Upper lobe of left lung (tissue), 6 donors: Measurements from ENCODE around the gene FOXC2. TPM values are rescaled to one million over a fixed set of nuclear protein-coding genes. Genes with fewer than 3 reads are reported as not detected.

Experiments
- ATAC-seq, 2 donors: fragments of 200-7000 bp; cut with Tn5 transposase; one replicate each; pipeline ENCODE4 v1.9.1; 2022; ENCODE audit warnings: mild to moderate bottlenecking in 2 of 2, moderate library complexity in 2 of 2; ENCODE audit not compliant: low FRiP score in 2 of 2
- DNase-seq, 2 donors: peaks; one replicate each; pipeline ENCODE4 v3.0.0-alpha.2; 2019 to 2020
- H3K27ac ChIP-seq, 4 donors: fragments of 200-600 bp; sonication (generic); one replicate each; pipeline ENCODE4 v1.5.1; 2016 to 2019
- H3K27me3 ChIP-seq, 4 donors: fragments of 200-600 bp; sonication (generic); one replicate each; pipeline ENCODE4 v1.5.1; 2017 to 2019
- H3K36me3 ChIP-seq, 4 donors: fragments of 200-600 bp; sonication (generic); one replicate each; pipeline ENCODE4 v1.5.1; 2016 to 2019
- H3K4me1 ChIP-seq, 4 donors: fragments of 200-600 bp; sonication (generic); one replicate each; pipeline ENCODE4 v1.5.1; 2018 to 2019
- H3K4me3 ChIP-seq, 4 donors: fragments of 200-600 bp; sonication (generic); one replicate each; pipeline ENCODE4 v1.5.1; 2017 to 2019; ENCODE audit warnings: mild to moderate bottlenecking in 2 of 4, moderate library complexity in 1 of 4
- H3K9me3 ChIP-seq, 4 donors: fragments of 200-600 bp; sonication (generic); one replicate each; pipeline ENCODE4 v1.5.1; 2018 to 2019
- CTCF ChIP-seq, 6 experiments: fragments of 450-650 bp in 4 of 6; fragments of 200-600 bp in 2 of 6; sonication (generic) in 2 of 6; IDR thresholded peaks; one replicate each; pipeline ENCODE4 v1.5.1; 2016 to 2019; ENCODE audit warnings: antibody characterized with exemption in 6 of 6
- EP300 ChIP-seq, 4 donors: sonication (generic); formaldehyde crosslinking; IDR thresholded peaks; one replicate each; pipeline ENCODE4 v1.5.1; 2017; ENCODE audit warnings: antibody characterized with exemption in 4 of 4, control low read depth in 2 of 4
- POLR2A ChIP-seq, 4 donors: fragments of 450-650 bp; IDR thresholded peaks; one replicate each; pipeline ENCODE4 v1.5.1; 2016 to 2017; ENCODE audit warnings: antibody characterized with exemption in 4 of 4, mild to moderate bottlenecking in 2 of 4
- POLR2AphosphoS5 ChIP-seq, 2 donors: sonication (generic); formaldehyde crosslinking; IDR thresholded peaks; one replicate each; pipeline ENCODE4 v1.5.1; 2017; ENCODE audit warnings: antibody characterized with exemption in 2 of 2
- WGBS, 2 donors: methylation state at CpG; one replicate each; pipeline ENCODE4 v1.1.5; 2017 to 2018; 5-methylcytosine and 5-hydroxymethylcytosine counted together
- total RNA-seq, 6 donors: library from RNA; depleted of rRNA in 4 of 6; stranded (reverse); fragments of >200 nt in 4 of 6; gene quantifications; one replicate each; pipeline versions ENCODE4 v1.1.0 to v1.2.1, GENCODE V29; 2016 to 2021
- donor health status: DM: no; HTN: no; CAD: no; lungs with moderate emphysema.
- donor health status: DM: no; HTN: yes; CAD: no; lungs with severe emphysema.

The FOXC2 gene
- total RNA-seq, 6 donors from 2014 or later, result 0.39 to 1.9 (median 0.56) TPM; not detected in 2

GRCh38 chr16:86595983-86596605, 29.5 kb downstream of the FOXC2 start:
- ATAC-seq (no peak), DNase-seq (no peak)
- Histone ChIP-seq H3K4me3 (no peak overlapping the region), H3K27me3 (peaks cover 0 to 9% (median 0%) of the 10 kb centered on the region in 4 donors), H3K4me1 (no peaks in the 10 kb centered on the region), H3K9me3 (no peaks in the 10 kb centered on the region), H3K36me3 (no peaks in the 10 kb centered on the region), H3K27ac (no peak overlapping the region)
- WGBS, 2 donors, result 74 to 80% methylated on average over 6 to 10 of the region's 10 CpGs
- no peak for TF ChIP-seq EP300 (IDR thresholded peaks at IDR 0.05)

GRCh38 chr16:86597126-86597879, 30.7 kb downstream of the FOXC2 start:
- no peaks in the 10 kb centered on the region for H3K9me3 ChIP-seq
- no peak overlapping the region for H3K27ac ChIP-seq
- H3K36me3 ChIP-seq, result no peaks in the 10 kb centered on the region
- ATAC-seq (no peak), DNase-seq (no peak)
- H3K27me3 ChIP-seq, result peaks cover 0 to 9% (median 0%) of the 10 kb centered on the region in 4 donors
- TF ChIP-seq POLR2AphosphoS5 (IDR thresholded peaks at IDR 0.05), result no peak
- no peak for TF ChIP-seq CTCF (IDR thresholded peaks at IDR 0.05)
- TF ChIP-seq POLR2A (IDR thresholded peaks at IDR 0.05), result no peak
- no peak for TF ChIP-seq EP300 (IDR thresholded peaks at IDR 0.05)
- H3K4me1 ChIP-seq, result no peaks in the 10 kb centered on the region
- no peak overlapping the region for H3K4me3 ChIP-seq
- WGBS, 2 donors, result 84 to 89% methylated on average over 18 of the region's 18 CpGs

- ATAC-seq (no peak), DNase-seq (no peak)
- 46 to 48% methylated on average over 7 of the region's 7 CpGs for WGBS, 2 donors
- Histone ChIP-seq H3K27me3 (peaks cover 0 to 6% (median 0%) of the 10 kb centered on the region in 4 donors), H3K4me1 (no peaks in the 10 kb centered on the region), H3K9me3 (no peaks in the 10 kb centered on the region), H3K36me3 (no peaks in the 10 kb centered on the region), H3K27ac (no peak overlapping the region), H3K4me3 (no peak overlapping the region)
- TF ChIP-seq POLR2AphosphoS5 (IDR thresholded peaks at IDR 0.05) (no peak), POLR2A (IDR thresholded peaks at IDR 0.05) (no peak), CTCF (IDR thresholded peaks at IDR 0.05) (no peak), EP300 (IDR thresholded peaks at IDR 0.05) (no peak)
Observed at GRCh38 chr16:86597880-86598606, 31.4 kb downstream of the FOXC2 start.

GRCh38 chr16:86598607-86599565, 32.3 kb downstream of the FOXC2 start:
- no peak overlapping the region for H3K4me3 ChIP-seq
- 52 to 54% methylated on average over 22 of the region's 22 CpGs for WGBS, 2 donors
- ATAC-seq (no peak), DNase-seq (no peak)
- H3K27me3 ChIP-seq, result no peaks in the 10 kb centered on the region
- H3K36me3 ChIP-seq, result no peaks in the 10 kb centered on the region
- no peaks in the 10 kb centered on the region for H3K4me1 ChIP-seq
- TF ChIP-seq CTCF (IDR thresholded peaks at IDR 0.05), result no peak
- TF ChIP-seq POLR2AphosphoS5 (IDR thresholded peaks at IDR 0.05), result no peak
- no peak for TF ChIP-seq EP300 (IDR thresholded peaks at IDR 0.05)
- no peak for TF ChIP-seq POLR2A (IDR thresholded peaks at IDR 0.05)
- H3K27ac ChIP-seq, result no peak overlapping the region
- H3K9me3 ChIP-seq, result no peaks in the 10 kb centered on the region
